Activated naive CD8-positive, alpha-beta T cell treated with anti-CD3 and anti-CD28 coated beads, Interleukin-2, amount 50 U/mL, for 24 hours (primary cell): ENCODE measurements around the gene PCARE.

Source experiments
- ATAC-seq: fragments of 150-1000 bp; cut with Tn5 transposase; one replicate; pipeline ENCODE4 v1.10.0; 2021
- DNase-seq: peaks from one replicate; pipeline ENCODE4 v3.0.0; 2021
- H3K27ac Mint-ChIP-seq: one replicate; pipeline ENCODE4 v1.8.0; 2021; ENCODE audit warnings: mild to moderate bottlenecking, mixed read lengths
- H3K27me3 Mint-ChIP-seq: one replicate; pipeline ENCODE4 v1.8.0; 2021; ENCODE audit warnings: mixed read lengths
- H3K36me3 Mint-ChIP-seq: one replicate; pipeline ENCODE4 v1.8.0; 2021; ENCODE audit warnings: low read depth, mixed read lengths
- H3K4me1 Mint-ChIP-seq: one replicate; pipeline ENCODE4 v1.8.0; 2021; ENCODE audit warnings: mixed read lengths
- H3K4me3 Mint-ChIP-seq: one replicate; pipeline ENCODE4 v1.8.0; 2021; ENCODE audit warnings: mild to moderate bottlenecking, moderate library complexity, mixed read lengths
- H3K9me3 Mint-ChIP-seq: one replicate; pipeline ENCODE4 v1.8.0; 2021; ENCODE audit warnings: mixed read lengths

The PCARE gene

DNA sequence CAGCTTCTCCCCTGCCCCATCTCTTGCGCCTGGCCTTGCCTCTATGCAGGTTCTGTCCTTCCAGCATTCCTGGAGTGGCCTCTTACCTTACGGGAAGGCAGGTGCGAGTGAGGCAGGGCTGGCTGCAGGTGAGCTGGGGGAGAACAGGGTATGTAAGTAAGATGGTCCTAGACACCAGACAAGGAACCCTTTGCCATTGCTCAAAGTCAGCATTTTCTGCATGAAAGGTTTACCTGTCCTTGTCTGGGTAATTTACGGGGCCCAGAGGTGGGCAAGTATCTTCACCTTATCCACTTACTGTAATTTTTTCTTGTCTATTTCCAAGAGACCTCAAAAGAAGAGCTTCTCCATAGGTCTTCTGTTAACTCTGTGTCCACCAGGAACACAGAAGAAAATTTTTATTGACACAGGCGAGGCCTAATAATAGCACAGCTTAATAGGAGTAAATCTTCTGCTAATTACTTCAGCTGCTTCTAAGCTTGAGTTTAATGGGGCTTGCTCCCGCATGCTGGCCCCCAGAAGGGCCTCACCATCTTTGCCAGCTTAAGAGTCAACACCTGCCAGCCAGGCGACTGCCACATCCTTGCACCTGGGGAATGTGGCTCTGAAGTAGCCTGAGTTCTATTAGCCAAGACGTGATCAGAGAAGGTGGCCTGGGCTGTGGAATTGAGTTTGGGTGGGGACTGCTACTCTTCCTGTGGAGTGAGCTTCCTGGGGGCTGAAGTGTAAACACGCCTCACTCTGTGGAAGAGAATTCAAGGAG lies 27.1 kb downstream of the PCARE start:
- Mint-ChIP-seq H3K36me3 (no peaks in the 10 kb centered on the region), H3K9me3 (no peaks in the 10 kb centered on the region), H3K27me3 (no peaks in the 10 kb centered on the region), H3K27ac (no peak overlapping the region), H3K4me3 (no peak overlapping the region), H3K4me1 (no peaks in the 10 kb centered on the region)
- no peak for ATAC-seq
- DNase-seq: no peak

DNA sequence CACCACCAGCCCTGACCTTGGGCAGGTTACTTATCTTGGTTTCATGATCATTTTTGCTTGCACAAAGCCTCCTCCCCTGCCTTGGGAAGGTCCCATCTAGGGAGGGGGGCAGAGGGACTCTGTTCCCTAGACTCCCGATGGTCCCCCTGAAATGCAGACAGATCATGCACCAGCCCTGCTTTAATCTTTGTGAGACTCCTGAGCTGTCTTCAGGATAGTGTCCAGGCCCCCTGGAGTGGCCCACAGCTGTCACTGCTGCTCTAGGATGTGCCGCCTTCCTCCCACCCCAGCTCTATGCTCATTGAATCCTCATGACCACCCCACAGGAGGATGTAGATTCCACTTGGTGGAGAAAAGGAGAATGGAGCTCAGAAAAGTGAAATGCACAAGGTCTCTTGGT lies 28.0 kb downstream of the PCARE start:
- ATAC-seq (no peak), DNase-seq (no peak)
- no peaks in the 10 kb centered on the region for H3K4me1 Mint-ChIP-seq
- H3K4me3 Mint-ChIP-seq: no peak overlapping the region
- no peaks in the 10 kb centered on the region for H3K9me3 Mint-ChIP-seq
- H3K36me3 Mint-ChIP-seq: no peaks in the 10 kb centered on the region
- no peak overlapping the region for H3K27ac Mint-ChIP-seq
- no peaks in the 10 kb centered on the region for H3K27me3 Mint-ChIP-seq

DNA sequence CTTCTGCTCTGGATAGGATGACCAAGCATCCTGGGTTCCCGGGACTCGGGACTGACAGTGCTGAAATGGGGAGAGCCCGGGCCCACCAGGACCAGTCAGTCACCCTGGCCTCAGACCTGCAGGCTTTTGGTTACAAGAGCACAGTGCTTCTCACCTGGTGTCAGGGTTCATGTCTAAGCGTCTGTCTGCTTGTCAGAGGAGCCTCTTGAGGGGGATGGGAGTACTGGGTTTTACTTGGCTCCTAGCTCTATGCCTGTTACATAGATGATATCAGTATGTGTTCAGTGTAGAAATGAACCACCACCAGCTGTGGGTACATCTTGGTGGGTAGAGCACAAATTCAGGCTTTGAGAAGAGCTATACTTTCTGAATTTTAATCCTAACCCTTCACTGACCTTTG lies 29.9 kb downstream of the PCARE start:
- ATAC-seq (no peak), DNase-seq (no peak)
- no peak overlapping the region for H3K4me3 Mint-ChIP-seq
- no peak overlapping the region for H3K27ac Mint-ChIP-seq
- H3K36me3 Mint-ChIP-seq: no peaks in the 10 kb centered on the region
- H3K9me3 Mint-ChIP-seq: no peaks in the 10 kb centered on the region
- H3K27me3 Mint-ChIP-seq: no peaks in the 10 kb centered on the region
- no peaks in the 10 kb centered on the region for H3K4me1 Mint-ChIP-seq

DNA sequence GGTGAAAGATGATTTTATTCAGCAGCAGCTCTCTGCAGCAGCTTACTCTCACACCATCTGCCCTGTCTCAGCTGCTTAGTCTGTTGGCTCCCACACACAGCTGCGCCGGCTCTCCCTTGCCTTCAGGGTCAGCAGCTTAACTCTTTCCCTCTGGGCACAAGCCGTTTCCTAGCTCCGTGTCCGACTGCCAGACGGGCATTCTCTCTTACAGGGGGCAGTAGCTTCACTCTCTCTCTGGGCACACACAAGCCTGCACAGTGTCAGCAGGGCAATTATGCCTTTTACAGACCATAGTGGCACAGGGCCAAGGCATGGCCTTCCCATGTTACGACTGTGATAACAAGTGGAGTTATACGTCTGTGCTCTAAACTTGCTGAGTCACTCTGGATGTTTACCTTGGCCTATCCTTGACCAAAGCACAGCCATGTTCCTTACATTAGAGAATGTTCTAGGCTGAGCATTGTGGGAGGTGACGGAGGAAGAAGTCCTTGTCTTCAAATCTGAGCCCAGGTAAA lies 31.7 kb downstream of the PCARE start:
- Mint-ChIP-seq H3K9me3 (no peaks in the 10 kb centered on the region), H3K36me3 (no peaks in the 10 kb centered on the region), H3K27me3 (no peaks in the 10 kb centered on the region), H3K4me1 (no peaks in the 10 kb centered on the region), H3K27ac (no peak overlapping the region), H3K4me3 (no peak overlapping the region)
- DNase-seq (no peak), ATAC-seq (no peak)

DNA sequence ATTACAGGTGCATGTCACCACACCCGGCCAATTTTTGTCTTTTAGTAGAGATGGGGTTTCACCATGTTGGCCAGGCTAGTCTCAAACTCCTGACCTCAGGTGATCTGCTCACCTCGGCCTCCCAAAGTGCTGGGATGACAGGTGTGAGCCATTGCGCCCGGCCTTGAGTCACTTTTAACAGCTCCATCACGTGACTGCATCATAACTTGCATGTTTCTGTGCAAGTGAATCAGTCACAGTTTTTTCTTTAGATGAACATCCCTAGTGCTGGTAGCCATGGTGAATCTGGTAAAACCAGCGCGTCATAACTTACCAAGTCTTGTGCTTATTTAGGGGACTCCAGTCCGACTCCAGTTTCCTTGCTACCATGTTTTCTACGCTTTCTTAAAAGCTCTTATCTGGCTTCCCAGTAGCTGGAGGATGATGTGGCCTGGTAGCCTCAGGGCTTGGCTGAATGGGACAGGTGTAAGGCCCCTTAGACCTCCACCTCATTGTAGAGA lies 33.1 kb downstream of the PCARE start:
- Mint-ChIP-seq H3K9me3 (no peaks in the 10 kb centered on the region), H3K36me3 (no peaks in the 10 kb centered on the region), H3K27me3 (no peaks in the 10 kb centered on the region), H3K27ac (no peak overlapping the region), H3K4me3 (no peak overlapping the region), H3K4me1 (no peaks in the 10 kb centered on the region)
- DNase-seq: no peak
- ATAC-seq: no peak

DNA sequence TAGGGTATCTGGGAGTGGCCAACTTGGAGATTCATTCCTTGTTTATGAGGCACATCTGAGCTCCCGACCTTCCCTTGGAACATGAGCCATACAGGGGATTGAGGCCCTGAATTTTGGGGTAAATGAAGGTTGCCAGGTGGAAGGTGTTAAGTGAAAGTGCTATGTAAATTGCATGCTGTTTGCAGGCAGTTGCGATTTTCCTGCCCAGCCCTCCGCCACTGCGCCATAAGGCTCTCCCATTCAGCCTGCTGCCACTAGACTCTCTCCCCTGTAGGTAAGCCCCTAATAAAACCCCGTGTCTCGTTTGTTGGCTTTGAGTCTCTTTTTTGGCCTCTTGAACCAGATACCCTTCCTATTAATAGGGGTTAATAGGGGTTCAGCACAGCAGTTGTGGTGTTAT lies 33.8 kb downstream of the PCARE start:
- no peak for DNase-seq
- Mint-ChIP-seq H3K9me3 (no peaks in the 10 kb centered on the region), H3K4me3 (no peak overlapping the region), H3K27me3 (no peaks in the 10 kb centered on the region), H3K27ac (no peak overlapping the region), H3K4me1 (no peaks in the 10 kb centered on the region), H3K36me3 (no peaks in the 10 kb centered on the region)
- ATAC-seq: no peak

DNA sequence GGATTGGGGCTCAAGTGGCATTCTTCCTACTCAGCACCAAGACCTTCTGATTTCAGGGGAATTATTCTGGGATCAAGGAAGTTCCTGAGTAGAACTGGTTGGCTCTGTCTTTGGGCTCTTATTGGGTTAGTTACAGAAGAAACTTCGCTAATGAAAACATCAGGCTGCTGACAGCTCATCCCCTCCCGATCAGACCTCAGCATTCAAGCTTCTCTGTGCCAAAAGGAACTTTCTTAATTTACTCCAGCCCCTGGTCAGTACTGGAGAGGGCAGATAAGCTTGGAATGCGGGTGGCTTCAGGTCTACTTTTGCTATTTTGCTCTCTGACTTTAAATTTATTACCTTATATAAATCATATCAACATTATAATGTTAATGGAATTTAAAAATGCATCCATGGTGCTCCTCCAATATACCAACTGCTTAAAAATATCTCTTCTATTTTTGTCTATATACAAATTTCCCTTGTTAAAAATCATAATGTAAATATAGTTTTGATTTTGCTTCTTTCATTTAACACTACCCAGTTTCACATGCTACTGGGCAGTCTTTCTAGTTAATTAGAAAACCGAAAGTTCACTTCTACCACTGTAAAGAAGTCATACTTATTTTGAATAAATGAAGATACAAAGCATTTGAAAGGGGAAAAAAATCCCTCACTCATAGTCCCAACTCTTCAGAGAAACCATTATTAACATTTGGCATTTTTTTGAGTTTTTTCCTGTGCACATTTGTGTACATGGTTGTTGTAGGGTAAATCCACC lies 34.4 kb downstream of the PCARE start:
- H3K9me3 Mint-ChIP-seq: no peaks in the 10 kb centered on the region
- no peak overlapping the region for H3K27ac Mint-ChIP-seq
- no peaks in the 10 kb centered on the region for H3K4me1 Mint-ChIP-seq
- DNase-seq (no peak), ATAC-seq (no peak)
- no peaks in the 10 kb centered on the region for H3K36me3 Mint-ChIP-seq
- no peaks in the 10 kb centered on the region for H3K27me3 Mint-ChIP-seq
- H3K4me3 Mint-ChIP-seq: no peak overlapping the region

DNA sequence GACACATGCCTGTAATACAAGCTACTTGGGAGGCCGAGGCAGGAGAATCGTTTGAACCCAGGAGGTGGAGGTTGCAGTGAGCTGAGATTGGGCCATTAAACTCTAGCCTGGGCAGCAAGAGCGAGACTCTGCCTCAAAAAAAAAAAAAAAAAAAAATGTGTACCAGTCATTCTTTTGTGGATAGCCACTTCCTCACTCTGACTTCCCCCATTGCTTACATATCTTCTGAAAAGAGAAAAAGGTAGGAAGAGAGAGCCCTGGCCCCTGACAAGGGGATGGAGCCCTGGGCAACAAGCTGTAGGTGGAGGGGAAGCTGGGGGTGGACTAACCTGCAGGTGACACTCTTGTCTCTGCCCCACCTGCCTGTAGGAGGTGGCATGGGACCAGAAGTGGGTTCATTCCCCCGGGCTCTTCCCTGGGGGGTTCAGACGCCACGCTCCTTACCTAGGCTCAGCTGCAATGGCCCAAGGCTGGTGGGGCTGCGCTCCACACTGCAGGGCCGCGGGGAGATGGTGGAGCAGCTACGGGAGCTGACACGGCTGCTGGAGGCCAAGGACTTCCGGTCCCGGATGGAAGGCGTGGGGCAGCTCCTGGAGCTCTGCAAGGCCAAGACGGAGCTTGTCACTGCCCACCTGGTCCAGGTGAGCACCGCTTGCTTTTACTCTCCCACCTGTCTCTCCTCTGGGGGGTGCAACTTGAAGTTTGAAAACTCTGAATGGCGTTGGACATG lies 39.1 kb downstream of the PCARE start:
- Mint-ChIP-seq H3K27me3 (no peaks in the 10 kb centered on the region), H3K36me3 (no peaks in the 10 kb centered on the region), H3K27ac (no peak overlapping the region), H3K4me3 (no peak overlapping the region), H3K9me3 (no peaks in the 10 kb centered on the region), H3K4me1 (peaks cover 3% of the 10 kb centered on the region)
- ATAC-seq: no peak
- DNase-seq: no peak

DNA sequence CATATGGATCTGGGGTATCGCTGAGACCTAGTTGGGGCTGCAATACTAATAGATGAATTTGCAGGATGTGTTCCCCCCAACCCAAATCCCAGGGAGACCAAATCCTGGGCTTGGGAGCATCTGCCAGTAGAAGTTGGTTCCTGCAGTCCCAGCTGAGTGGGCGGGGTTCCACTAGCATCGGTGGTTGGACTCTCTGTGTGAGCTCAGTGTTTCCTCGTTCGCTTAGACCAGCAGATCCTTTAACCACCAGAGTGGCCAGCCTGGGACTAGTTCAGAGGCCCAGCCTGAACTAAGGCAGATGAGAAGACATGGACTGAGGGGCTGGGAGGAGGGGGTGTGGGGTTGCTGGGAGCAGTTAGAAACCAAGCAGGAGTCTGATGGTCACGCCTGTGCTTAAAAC lies 40.7 kb downstream of the PCARE start:
- Mint-ChIP-seq H3K4me3 (no peak overlapping the region), H3K4me1 (peaks cover 3% of the 10 kb centered on the region), H3K27me3 (no peaks in the 10 kb centered on the region), H3K36me3 (no peaks in the 10 kb centered on the region), H3K9me3 (no peaks in the 10 kb centered on the region), H3K27ac (no peak overlapping the region)
- no peak for ATAC-seq
- no peak for DNase-seq

DNA sequence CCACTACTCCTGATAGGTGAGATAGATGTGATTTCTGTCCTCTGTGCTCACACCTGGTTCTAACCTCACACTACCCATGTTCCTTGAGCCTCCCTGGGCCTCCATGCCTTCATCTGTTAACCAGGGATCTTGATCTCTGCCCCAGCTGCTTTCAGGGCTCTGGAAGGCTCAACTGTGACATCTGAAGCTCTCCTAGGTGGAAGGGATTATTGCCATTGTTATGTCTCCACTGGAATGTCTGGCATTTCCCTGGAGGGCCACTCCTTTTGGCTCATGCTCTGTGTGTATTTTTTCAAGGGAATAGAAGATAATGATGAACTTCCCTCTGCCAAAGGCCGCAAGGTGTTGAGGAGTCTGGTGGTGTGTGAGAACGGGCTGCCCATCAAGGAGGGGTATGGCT lies 41.2 kb downstream of the PCARE start:
- Mint-ChIP-seq H3K27ac (no peak overlapping the region), H3K27me3 (no peaks in the 10 kb centered on the region), H3K9me3 (no peaks in the 10 kb centered on the region), H3K4me3 (no peak overlapping the region), H3K4me1 (peaks cover 3% of the 10 kb centered on the region), H3K36me3 (no peaks in the 10 kb centered on the region)
- DNase-seq (no peak), ATAC-seq (no peak)

DNA sequence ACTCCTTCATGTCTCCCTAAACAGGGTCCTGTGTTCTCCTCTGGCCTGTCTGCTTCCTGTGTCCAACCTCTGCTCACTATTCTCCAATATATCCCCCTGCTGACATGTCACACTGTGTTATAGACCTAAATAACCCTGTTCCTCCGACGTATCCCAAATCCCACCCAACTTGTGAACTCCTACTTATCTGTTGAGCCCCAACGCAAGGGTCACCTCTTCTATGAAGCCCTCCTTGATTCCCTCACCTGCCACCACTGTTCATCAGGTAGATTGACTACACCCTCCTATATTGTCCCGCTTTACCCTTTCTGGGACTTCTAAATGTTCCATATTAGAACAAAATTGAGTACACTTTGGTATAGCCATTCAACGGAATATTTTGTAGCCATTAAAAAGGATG lies 42.1 kb downstream of the PCARE start:
- Mint-ChIP-seq H3K4me3 (no peak overlapping the region), H3K4me1 (peaks cover 3% of the 10 kb centered on the region), H3K27ac (no peak overlapping the region), H3K27me3 (no peaks in the 10 kb centered on the region), H3K36me3 (no peaks in the 10 kb centered on the region), H3K9me3 (no peaks in the 10 kb centered on the region)
- ATAC-seq (no peak), DNase-seq (no peak)

DNA sequence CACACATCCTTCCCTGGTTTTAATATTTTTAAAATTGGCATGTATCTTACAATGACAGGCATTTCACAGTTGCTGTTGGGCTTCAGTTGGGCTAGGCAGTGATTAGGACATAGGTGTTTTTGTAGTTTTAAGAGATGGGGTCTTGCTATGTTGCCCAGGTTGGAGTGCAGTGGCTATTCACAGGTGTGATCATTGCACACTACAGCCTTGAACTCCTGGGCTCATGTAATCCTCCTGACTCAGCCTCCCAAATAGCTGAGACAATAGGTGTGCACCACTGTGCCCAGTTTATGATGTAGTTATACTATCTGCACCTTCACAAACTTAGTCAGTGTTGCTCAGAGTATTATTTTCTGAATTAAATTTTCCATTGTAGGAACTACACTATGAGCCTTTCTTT lies 43.3 kb downstream of the PCARE start:
- no peak for ATAC-seq
- DNase-seq: no peak
- no peaks in the 10 kb centered on the region for H3K27me3 Mint-ChIP-seq
- no peak overlapping the region for H3K4me3 Mint-ChIP-seq
- H3K9me3 Mint-ChIP-seq: no peaks in the 10 kb centered on the region
- H3K36me3 Mint-ChIP-seq: no peaks in the 10 kb centered on the region
- peaks cover 3% of the 10 kb centered on the region for H3K4me1 Mint-ChIP-seq
- H3K27ac Mint-ChIP-seq: no peak overlapping the region

DNA sequence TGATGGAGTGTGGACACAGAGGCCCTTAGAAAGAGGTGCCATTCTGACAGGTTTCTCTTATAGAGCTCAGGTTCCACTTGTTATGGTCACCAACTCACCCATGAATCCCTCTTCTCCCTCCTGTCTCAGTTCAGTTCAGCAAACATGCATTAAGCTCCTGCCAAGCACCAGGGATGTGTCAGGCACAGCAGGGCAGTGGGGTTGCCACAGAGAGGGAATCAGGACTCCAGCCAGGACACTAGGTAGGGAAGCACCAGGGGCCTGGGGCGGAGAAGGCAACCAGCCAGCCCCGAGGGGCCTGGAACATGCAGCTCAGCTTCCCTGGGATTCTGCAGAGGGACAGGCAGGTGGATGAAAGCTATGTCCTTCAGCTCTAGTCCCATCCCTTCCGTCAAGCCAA lies 48.6 kb downstream of the PCARE start:
- Mint-ChIP-seq H3K36me3 (no peaks in the 10 kb centered on the region), H3K4me3 (no peak overlapping the region), H3K27me3 (no peaks in the 10 kb centered on the region), H3K9me3 (no peaks in the 10 kb centered on the region), H3K4me1 (no peaks in the 10 kb centered on the region), H3K27ac (no peak overlapping the region)
- DNase-seq (no peak), ATAC-seq (no peak)

DNA sequence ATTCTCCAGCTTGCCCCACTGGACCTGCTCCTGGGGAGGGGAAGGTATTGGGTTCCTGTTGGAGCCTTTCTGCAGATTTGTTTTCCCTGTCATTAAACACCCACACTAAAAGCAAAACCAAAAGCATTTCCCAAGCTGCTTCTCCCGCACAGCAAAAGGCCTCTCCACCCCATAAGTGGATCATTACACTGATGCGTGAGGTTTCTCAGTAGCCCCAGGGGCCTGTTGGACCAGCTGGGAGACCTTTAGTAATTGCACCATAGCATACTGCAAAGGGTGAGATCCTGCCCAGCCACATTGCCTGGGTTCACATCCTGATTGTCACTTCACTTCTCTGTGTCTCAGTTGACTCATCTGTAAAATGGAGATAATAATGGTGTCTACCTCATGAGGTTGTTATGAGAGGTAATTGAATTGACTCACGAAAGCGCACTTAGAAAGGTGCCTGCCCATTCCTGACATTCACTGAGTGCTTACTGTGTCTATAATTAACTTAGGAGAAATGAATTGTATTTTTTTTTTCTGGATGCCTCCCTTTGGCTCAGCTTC lies 49.4 kb downstream of the PCARE start:
- Mint-ChIP-seq H3K9me3 (no peaks in the 10 kb centered on the region), H3K4me1 (no peaks in the 10 kb centered on the region), H3K4me3 (no peak overlapping the region), H3K27ac (no peak overlapping the region), H3K36me3 (no peaks in the 10 kb centered on the region), H3K27me3 (no peaks in the 10 kb centered on the region)
- ATAC-seq (no peak), DNase-seq (no peak)
